Fibroblast of lung (primary cell): ENCODE data around the gene PRDM11. TPM values are rescaled to one million over a fixed set of nuclear protein-coding genes. Genes with fewer than 3 reads are reported as not detected.

Source experiments
- DNase-seq, 2 donors: peaks; one replicate each; pipeline versions ENCODE4 v3.0.0 to v3.0.0-alpha.2; 2010; ENCODE audit warnings: low read depth in 2 of 2
- H2AFZ ChIP-seq: 2 replicates; pipeline ENCODE4 v1.5.1; 2012; ENCODE audit warnings: low read length, control low read depth, inconsistent platforms
- H3K27ac ChIP-seq: 2 replicates; pipeline ENCODE4 v1.5.1; 2011; ENCODE audit warnings: low read length, control low read depth; ENCODE audit not compliant: insufficient read depth
- H3K27me3 ChIP-seq: 2 replicates; pipeline ENCODE4 v1.5.1; 2011; ENCODE audit warnings: mild to moderate bottlenecking, low read length; ENCODE audit not compliant: control insufficient read depth, insufficient read depth
- H3K36me3 ChIP-seq: 2 replicates; pipeline ENCODE4 v1.5.1; 2011; ENCODE audit warnings: low read length; ENCODE audit not compliant: control insufficient read depth, insufficient read depth
- H3K4me1 ChIP-seq: 2 replicates; pipeline ENCODE4 v1.5.1; 2011; ENCODE audit warnings: low read length; ENCODE audit not compliant: control insufficient read depth, insufficient read depth; ENCODE audit errors: extremely low read depth
- H3K4me2 ChIP-seq: 2 replicates; pipeline ENCODE4 v1.5.1; 2011; ENCODE audit warnings: low read length, control low read depth; ENCODE audit not compliant: insufficient read depth; ENCODE audit errors: extremely low read depth
- H3K4me3 ChIP-seq, 4 experiments: fragments of 200-600 bp in 1 of 4; sonication (generic) in 1 of 4; replicated peaks in 1 of 4; 2 replicates each; pipeline ENCODE4 v1.5.1; 2011 to 2016; ENCODE audit warnings: low read length in 4 of 4, low read depth in 3 of 4, mild to moderate bottlenecking in 3 of 4, control low read depth in 2 of 4, inconsistent platforms in 1 of 4, mixed read lengths in 1 of 4; ENCODE audit not compliant: insufficient read depth in 1 of 4; ENCODE audit errors: control extremely low read depth in 1 of 4
- H3K79me2 ChIP-seq: 2 replicates; pipeline ENCODE4 v1.5.1; 2012; ENCODE audit warnings: mild to moderate bottlenecking, low read length, inconsistent platforms; ENCODE audit not compliant: control insufficient read depth, insufficient read depth
- H3K9ac ChIP-seq: 2 replicates; pipeline ENCODE4 v1.5.1; 2011; ENCODE audit warnings: mild to moderate bottlenecking, low read length, control low read depth; ENCODE audit not compliant: insufficient read depth
- H3K9me3 ChIP-seq: 2 replicates; pipeline ENCODE4 v1.5.1; 2012; ENCODE audit warnings: low read depth, low read length; ENCODE audit not compliant: control insufficient read depth, insufficient read depth
- H4K20me1 ChIP-seq: 2 replicates; pipeline ENCODE4 v1.5.1; 2011; ENCODE audit warnings: low read length; ENCODE audit not compliant: control insufficient read depth, insufficient read depth; ENCODE audit errors: extremely low read depth
- EZH2 ChIP-seq: IDR thresholded peaks from 2 replicates; pipeline ENCODE4 v1.5.1; 2012; ENCODE audit warnings: low read length, control low read depth, mild to moderate bottlenecking; ENCODE audit errors: missing control alignments
- polyA plus RNA-seq, 2 donors: library from polyadenylated mRNA; depleted of rRNA in 1 of 2; stranded (reverse) in 1 of 2; unstranded in 1 of 2; fragments of >200 nt; gene quantifications; 2 replicates each; pipeline ENCODE4 v1.2.1, GENCODE V29; 2011 to 2012; ENCODE audit warnings: missing spikeins in 1 of 2
- total RNA-seq: library from RNA; depleted of rRNA; stranded (reverse); fragments of >200 nt; gene quantifications from 2 replicates; pipeline ENCODE4 v1.2.1, GENCODE V29; 2014
- TF ChIP-seq, protein P1 (sequence below), 2 donors: IDR thresholded peaks in 1 of 2; conservative IDR thresholded peaks in 1 of 2; 1 replicate in 1 of 2; 2 replicates in 1 of 2; pipeline ENCODE4 v1.5.1; 2011 to 2012; ENCODE audit warnings: low read length in 2 of 2, control low read depth in 1 of 2, inconsistent platforms in 1 of 2, low read depth in 1 of 2, mild to moderate bottlenecking in 1 of 2

PRDM11 gene
- total and polyA plus RNA-seq, 2 donors (not counting 1 experiment from before 2014, with no cell fraction given) = 3.1 to 4.0 TPM

GRCh38 chr11:45150301-45150700 is 3.9 kb downstream of the PRDM11 start:
- no peak for DNase-seq
- Histone ChIP-seq H4K20me1 (no peaks in the 10 kb centered on the region), H3K4me2 (no peak overlapping the region), H3K4me3 (no peak overlapping the region), H3K27ac (no peak overlapping the region), H3K9me3 (no peaks in the 10 kb centered on the region), H3K79me2 (no peaks in the 10 kb centered on the region), H3K27me3 (peaks cover 2% of the 10 kb centered on the region), H3K9ac (no peak overlapping the region), H2AFZ (no peak overlapping the region), H3K4me1 (peaks cover 5% of the 10 kb centered on the region), H3K36me3 (no peaks in the 10 kb centered on the region)
- no peak for TF ChIP-seq EZH2
- TF ChIP-seq, protein P1, sequence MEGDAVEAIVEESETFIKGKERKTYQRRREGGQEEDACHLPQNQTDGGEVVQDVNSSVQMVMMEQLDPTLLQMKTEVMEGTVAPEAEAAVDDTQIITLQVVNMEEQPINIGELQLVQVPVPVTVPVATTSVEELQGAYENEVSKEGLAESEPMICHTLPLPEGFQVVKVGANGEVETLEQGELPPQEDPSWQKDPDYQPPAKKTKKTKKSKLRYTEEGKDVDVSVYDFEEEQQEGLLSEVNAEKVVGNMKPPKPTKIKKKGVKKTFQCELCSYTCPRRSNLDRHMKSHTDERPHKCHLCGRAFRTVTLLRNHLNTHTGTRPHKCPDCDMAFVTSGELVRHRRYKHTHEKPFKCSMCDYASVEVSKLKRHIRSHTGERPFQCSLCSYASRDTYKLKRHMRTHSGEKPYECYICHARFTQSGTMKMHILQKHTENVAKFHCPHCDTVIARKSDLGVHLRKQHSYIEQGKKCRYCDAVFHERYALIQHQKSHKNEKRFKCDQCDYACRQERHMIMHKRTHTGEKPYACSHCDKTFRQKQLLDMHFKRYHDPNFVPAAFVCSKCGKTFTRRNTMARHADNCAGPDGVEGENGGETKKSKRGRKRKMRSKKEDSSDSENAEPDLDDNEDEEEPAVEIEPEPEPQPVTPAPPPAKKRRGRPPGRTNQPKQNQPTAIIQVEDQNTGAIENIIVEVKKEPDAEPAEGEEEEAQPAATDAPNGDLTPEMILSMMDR (conservative IDR thresholded peaks at IDR 0.05 in 1 of 2, IDR thresholded peaks at IDR 0.05 in 1 of 2; ENCODE audit: low read depth in 1 of 2, low read length in 2 of 2) = no peak

DNA sequence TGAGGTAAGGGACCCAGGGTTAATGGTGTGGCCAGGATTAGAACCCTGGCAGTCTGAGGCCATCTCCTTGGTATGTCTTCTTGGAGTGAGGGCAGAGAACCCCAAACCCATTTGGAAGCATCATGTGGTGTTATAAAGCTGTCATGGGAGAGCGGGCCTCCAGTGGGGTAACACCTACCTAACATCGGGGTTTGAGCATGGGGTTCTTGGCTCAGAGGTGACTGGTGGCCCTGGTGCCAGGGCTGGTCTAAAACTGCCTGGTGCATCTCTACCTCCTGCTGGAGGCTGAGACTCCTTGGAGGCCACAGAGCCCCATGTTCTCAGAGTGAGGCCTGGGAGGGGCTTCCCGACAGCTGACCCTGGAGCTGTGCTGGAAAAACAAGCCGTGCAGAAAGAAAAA is 4.5 kb downstream of the PRDM11 start:
- Histone ChIP-seq H3K36me3 (no peaks in the 10 kb centered on the region), H3K9me3 (no peaks in the 10 kb centered on the region), H3K4me2 (no peak overlapping the region), H3K27me3 (no peaks in the 10 kb centered on the region), H3K4me3 (no peak overlapping the region), H4K20me1 (no peaks in the 10 kb centered on the region), H2AFZ (no peak overlapping the region), H3K27ac (no peak overlapping the region), H3K4me1 (no peaks in the 10 kb centered on the region), H3K79me2 (no peaks in the 10 kb centered on the region), H3K9ac (no peak overlapping the region)
- no peak for DNase-seq
- no peak for TF ChIP-seq EZH2
- TF ChIP-seq, protein P1 (conservative IDR thresholded peaks at IDR 0.05 in 1 of 2, IDR thresholded peaks at IDR 0.05 in 1 of 2; ENCODE audit: low read depth in 1 of 2, low read length in 2 of 2) = no peak

- no peaks in the 10 kb centered on the region for H3K4me1 ChIP-seq
- no peaks in the 10 kb centered on the region for H3K9me3 ChIP-seq
- H3K4me2 ChIP-seq = no peak overlapping the region
- DNase-seq = no peak
- no peaks in the 10 kb centered on the region for H3K27me3 ChIP-seq
- no peak overlapping the region for H3K9ac ChIP-seq
- H3K36me3 ChIP-seq = no peaks in the 10 kb centered on the region
- no peak overlapping the region for H2AFZ ChIP-seq
- no peak overlapping the region for H3K4me3 ChIP-seq
- no peaks in the 10 kb centered on the region for H3K79me2 ChIP-seq
- H4K20me1 ChIP-seq = no peaks in the 10 kb centered on the region
- no peak overlapping the region for H3K27ac ChIP-seq
- TF ChIP-seq EZH2 = no peak
- TF ChIP-seq, protein P1 (conservative IDR thresholded peaks at IDR 0.05 in 1 of 2, IDR thresholded peaks at IDR 0.05 in 1 of 2; ENCODE audit: low read depth in 1 of 2, low read length in 2 of 2) = no peak
Measured at GRCh38 chr11:45151362-45151982, 5.0 kb downstream of the PRDM11 start.
